ENCODE measurements around the gene ZNF90. TPM values are rescaled to one million over a fixed set of nuclear protein-coding genes. Genes with fewer than 3 reads are reported as not detected.

Gene ZNF90
- total and polyA plus RNA-seq, 2 of the 8 experiments (the other 6 are each of a cell fraction or from before 2014, with no cell fraction given): 41.2 to 114 TPM

- TF ChIP-seq CHD7 (IDR thresholded peaks at IDR 0.05; ENCODE audit: insufficient replicate concordance, low read length) (no peak), KDM1A (IDR thresholded peaks at IDR 0.05; ENCODE audit: borderline replicate concordance, low read length) (no peak), EGR1 (IDR thresholded peaks at IDR 0.05; ENCODE audit: borderline replicate concordance, low read depth, low read length) (no peak), SP1 (IDR thresholded peaks at IDR 0.05; ENCODE audit: low read depth, low read length) (no peak), SRF (IDR thresholded peaks at IDR 0.05; ENCODE audit: low read depth, low read length) (no peak), RNF2 (IDR thresholded peaks at IDR 0.05; ENCODE audit: borderline replicate concordance, low read depth, low read length, missing control alignments, poor library complexity, severe bottlenecking) (no peak), SIX5 (IDR thresholded peaks at IDR 0.05; ENCODE audit: low read depth, low read length) (no peak), TBP (IDR thresholded peaks at IDR 0.05; ENCODE audit: low read depth, low read length) (no peak), SAP30 (IDR thresholded peaks at IDR 0.05; ENCODE audit: insufficient read depth, insufficient replicate concordance, low read length) (no peak)
Observed at GRCh38 chr19:20070691-20071090, 7.1 kb upstream of the ZNF90 start (continued).
